Measurements from ENCODE around the gene KIF26B.

Gene KIF26B

DNA sequence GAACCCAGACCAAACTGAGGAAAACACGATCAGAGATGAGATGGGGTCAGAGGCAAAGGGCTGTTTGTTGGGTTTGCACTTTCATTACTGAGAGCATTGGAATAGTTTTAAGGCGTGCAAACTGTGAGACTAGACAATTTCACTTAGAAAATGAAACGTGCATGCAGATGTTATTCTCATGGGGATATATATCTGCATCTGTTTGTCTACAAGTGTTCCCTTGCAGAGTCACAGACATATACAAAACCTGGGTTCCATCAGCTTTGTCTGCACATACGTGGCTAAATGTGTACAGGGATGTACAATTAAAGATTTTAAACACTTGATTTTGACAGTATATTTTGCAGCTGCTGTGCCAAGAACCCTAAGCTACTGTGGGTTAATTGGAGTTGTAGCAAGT lies 355.4 kb downstream of the KIF26B start:
- ATAC-seq, result no peak; the same call in 2 of the 3 replicates
- TF ChIP-seq ARNTL (CRISPR knock-in tag; IDR thresholded peaks at IDR 0.05; ENCODE audit: borderline replicate concordance, low read depth) (no peak), ESRRG (CRISPR knock-in tag; IDR thresholded peaks at IDR 0.05) (no peak), PPARA (CRISPR knock-in tag; IDR thresholded peaks at IDR 0.05; ENCODE audit: borderline replicate concordance) (no peak), ZNF8 (CRISPR knock-in tag; IDR thresholded peaks at IDR 0.05) (no peak), ZNF70 (CRISPR knock-in tag; IDR thresholded peaks at IDR 0.05) (no peak), ZC3H10 (CRISPR knock-in tag; IDR thresholded peaks at IDR 0.05) (no peak), ZNF565 (CRISPR knock-in tag; conservative IDR thresholded peaks at IDR 0.05; ENCODE audit: low read depth) (no peak)

- no peak for TF ChIP-seq BACH2 (CRISPR knock-in tag; IDR thresholded peaks at IDR 0.05; ENCODE audit: borderline replicate concordance)
- no peak for TF ChIP-seq ESRRG (CRISPR knock-in tag; IDR thresholded peaks at IDR 0.05)
- no peak for TF ChIP-seq ISL1 (CRISPR knock-in tag; IDR thresholded peaks at IDR 0.05)
- TF ChIP-seq, protein P1, sequence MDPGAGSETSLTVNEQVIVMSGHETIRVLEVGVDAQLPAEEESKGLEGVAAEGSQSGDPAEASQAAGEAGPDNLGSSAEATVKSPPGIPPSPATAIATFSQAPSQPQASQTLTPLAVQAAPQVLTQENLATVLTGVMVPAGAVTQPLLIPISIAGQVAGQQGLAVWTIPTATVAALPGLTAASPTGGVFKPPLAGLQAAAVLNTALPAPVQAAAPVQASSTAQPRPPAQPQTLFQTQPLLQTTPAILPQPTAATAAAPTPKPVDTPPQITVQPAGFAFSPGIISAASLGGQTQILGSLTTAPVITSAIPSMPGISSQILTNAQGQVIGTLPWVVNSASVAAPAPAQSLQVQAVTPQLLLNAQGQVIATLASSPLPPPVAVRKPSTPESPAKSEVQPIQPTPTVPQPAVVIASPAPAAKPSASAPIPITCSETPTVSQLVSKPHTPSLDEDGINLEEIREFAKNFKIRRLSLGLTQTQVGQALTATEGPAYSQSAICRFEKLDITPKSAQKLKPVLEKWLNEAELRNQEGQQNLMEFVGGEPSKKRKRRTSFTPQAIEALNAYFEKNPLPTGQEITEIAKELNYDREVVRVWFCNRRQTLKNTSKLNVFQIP (CRISPR knock-in tag; IDR thresholded peaks at IDR 0.05; ENCODE audit: borderline replicate concordance, low read depth), result no peak
- peak; percentile 98 for TF ChIP-seq ZNF70 (CRISPR knock-in tag; IDR thresholded peaks at IDR 0.05)
- no peak for TF ChIP-seq TCF4 (CRISPR knock-in tag; IDR thresholded peaks at IDR 0.05; ENCODE audit: borderline replicate concordance)
- no peak for TF ChIP-seq CREB5 (CRISPR knock-in tag; IDR thresholded peaks at IDR 0.05; ENCODE audit: low read depth)
- TF ChIP-seq, protein P2, sequence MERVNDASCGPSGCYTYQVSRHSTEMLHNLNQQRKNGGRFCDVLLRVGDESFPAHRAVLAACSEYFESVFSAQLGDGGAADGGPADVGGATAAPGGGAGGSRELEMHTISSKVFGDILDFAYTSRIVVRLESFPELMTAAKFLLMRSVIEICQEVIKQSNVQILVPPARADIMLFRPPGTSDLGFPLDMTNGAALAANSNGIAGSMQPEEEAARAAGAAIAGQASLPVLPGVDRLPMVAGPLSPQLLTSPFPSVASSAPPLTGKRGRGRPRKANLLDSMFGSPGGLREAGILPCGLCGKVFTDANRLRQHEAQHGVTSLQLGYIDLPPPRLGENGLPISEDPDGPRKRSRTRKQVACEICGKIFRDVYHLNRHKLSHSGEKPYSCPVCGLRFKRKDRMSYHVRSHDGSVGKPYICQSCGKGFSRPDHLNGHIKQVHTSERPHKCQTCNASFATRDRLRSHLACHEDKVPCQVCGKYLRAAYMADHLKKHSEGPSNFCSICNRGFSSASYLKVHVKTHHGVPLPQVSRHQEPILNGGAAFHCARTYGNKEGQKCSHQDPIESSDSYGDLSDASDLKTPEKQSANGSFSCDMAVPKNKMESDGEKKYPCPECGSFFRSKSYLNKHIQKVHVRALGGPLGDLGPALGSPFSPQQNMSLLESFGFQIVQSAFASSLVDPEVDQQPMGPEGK (CRISPR knock-in tag; IDR thresholded peaks at IDR 0.05; ENCODE audit: borderline replicate concordance), result no peak
- ATAC-seq, result peak; percentile 71
These were observed 357.6 kb downstream of the KIF26B start for GRCh38 chr1:245512181-245512888.

- ATAC-seq, result peak; percentile 72
- TF ChIP-seq, protein P3, sequence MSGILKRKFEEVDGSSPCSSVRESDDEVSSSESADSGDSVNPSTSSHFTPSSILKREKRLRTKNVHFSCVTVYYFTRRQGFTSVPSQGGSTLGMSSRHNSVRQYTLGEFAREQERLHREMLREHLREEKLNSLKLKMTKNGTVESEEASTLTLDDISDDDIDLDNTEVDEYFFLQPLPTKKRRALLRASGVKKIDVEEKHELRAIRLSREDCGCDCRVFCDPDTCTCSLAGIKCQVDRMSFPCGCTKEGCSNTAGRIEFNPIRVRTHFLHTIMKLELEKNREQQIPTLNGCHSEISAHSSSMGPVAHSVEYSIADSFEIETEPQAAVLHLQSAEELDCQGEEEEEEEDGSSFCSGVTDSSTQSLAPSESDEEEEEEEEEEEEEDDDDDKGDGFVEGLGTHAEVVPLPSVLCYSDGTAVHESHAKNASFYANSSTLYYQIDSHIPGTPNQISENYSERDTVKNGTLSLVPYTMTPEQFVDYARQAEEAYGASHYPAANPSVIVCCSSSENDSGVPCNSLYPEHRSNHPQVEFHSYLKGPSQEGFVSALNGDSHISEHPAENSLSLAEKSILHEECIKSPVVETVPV (CRISPR knock-in tag; IDR thresholded peaks at IDR 0.05), result no peak
- TF ChIP-seq PPARA (CRISPR knock-in tag; IDR thresholded peaks at IDR 0.05; ENCODE audit: borderline replicate concordance) (no peak), CREB5 (CRISPR knock-in tag; IDR thresholded peaks at IDR 0.05; ENCODE audit: low read depth) (no peak), ZFP3 (CRISPR knock-in tag; IDR thresholded peaks at IDR 0.05) (no peak), RARB (CRISPR knock-in tag; IDR thresholded peaks at IDR 0.05) (no peak), ARNTL (CRISPR knock-in tag; IDR thresholded peaks at IDR 0.05; ENCODE audit: borderline replicate concordance, low read depth) (no peak), SNAI2 (CRISPR knock-in tag; IDR thresholded peaks at IDR 0.05) (no peak), CSDC2 (CRISPR knock-in tag; IDR thresholded peaks at IDR 0.05) (no peak), GLIS3 (CRISPR knock-in tag; IDR thresholded peaks at IDR 0.05) (no peak), TCF4 (CRISPR knock-in tag; IDR thresholded peaks at IDR 0.05; ENCODE audit: borderline replicate concordance) (no peak)
These were observed 358.3 kb downstream of the KIF26B start for GRCh38 chr1:245512980-245513578.

DNA sequence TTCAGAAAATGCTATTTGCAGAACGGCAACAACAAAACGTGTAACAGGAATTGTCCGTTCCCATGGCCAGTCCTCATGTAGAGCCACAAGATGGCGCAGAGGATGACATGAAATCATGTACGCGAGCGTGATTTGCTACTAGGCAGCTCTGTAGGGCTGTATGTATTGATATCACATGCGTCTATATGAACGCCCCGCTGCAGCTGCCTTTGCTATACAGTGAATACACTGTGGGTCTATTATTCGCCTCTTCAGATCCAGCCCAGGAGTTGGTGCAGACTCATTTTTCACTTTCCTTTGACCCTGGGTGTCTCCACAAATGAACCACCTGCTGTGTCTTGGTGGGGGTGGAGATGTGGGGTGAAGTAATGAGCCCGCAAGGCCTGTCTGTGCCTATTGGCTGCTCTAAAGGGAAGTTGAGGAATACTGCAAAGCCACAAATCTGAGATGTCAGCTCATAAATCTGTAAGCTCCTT lies 361.5 kb downstream of the KIF26B start:
- no peak for ATAC-seq
- TF ChIP-seq TSHZ2 (CRISPR knock-in tag; IDR thresholded peaks at IDR 0.05) (no peak), ZFP3 (CRISPR knock-in tag; IDR thresholded peaks at IDR 0.05) (no peak), ARNTL (CRISPR knock-in tag; IDR thresholded peaks at IDR 0.05; ENCODE audit: borderline replicate concordance, low read depth) (no peak), ISL1 (CRISPR knock-in tag; IDR thresholded peaks at IDR 0.05) (no peak), BACH2 (CRISPR knock-in tag; IDR thresholded peaks at IDR 0.05; ENCODE audit: borderline replicate concordance) (no peak), ZC3H10 (CRISPR knock-in tag; IDR thresholded peaks at IDR 0.05) (no peak), ZFP30 (CRISPR knock-in tag; IDR thresholded peaks at IDR 0.05) (no peak), ZNF70 (CRISPR knock-in tag; IDR thresholded peaks at IDR 0.05) (no peak)
- TF ChIP-seq, protein P3 (CRISPR knock-in tag; IDR thresholded peaks at IDR 0.05), result no peak

Data from SK-N-SH treated with all-trans-retinoic acid at 6 μM for 48 hours (cell line).